Lung (tissue), 12 donors: ENCODE results near the gene MYPOP. TPM values are rescaled to one million over a fixed set of nuclear protein-coding genes. Genes with fewer than 3 reads are reported as not detected.

Experiments used
- ATAC-seq: fragments of 200-7000 bp; cut with Tn5 transposase; one replicate; pipeline ENCODE4 v1.9.1; 2020; ENCODE audit warnings: moderate number of reproducible peaks; ENCODE audit not compliant: insufficient read depth, low FRiP score
- DNase-seq, 3 donors: peaks; one replicate each; pipeline ENCODE4 v3.0.0-alpha.2; 2013 to 2017
- H3K27ac ChIP-seq, 2 donors: one replicate each; pipeline ENCODE4 v1.5.1; 2013; ENCODE audit warnings: mild to moderate bottlenecking in 2 of 2, moderate library complexity in 2 of 2, control low read depth in 1 of 2, inconsistent platforms in 1 of 2, low read depth in 1 of 2, low read length in 1 of 2
- H3K27me3 ChIP-seq, 3 donors: one replicate each; pipeline ENCODE4 v1.5.1; 2013; ENCODE audit warnings: low read length in 2 of 3; ENCODE audit not compliant: control insufficient read depth in 3 of 3, insufficient read depth in 3 of 3
- H3K36me3 ChIP-seq, 4 donors: one replicate each; pipeline ENCODE4 v1.5.1; 2013; ENCODE audit warnings: low read length in 4 of 4, mild to moderate bottlenecking in 1 of 4, moderate library complexity in 1 of 4; ENCODE audit not compliant: control insufficient read depth in 4 of 4, insufficient read depth in 4 of 4
- H3K4me1 ChIP-seq, 5 donors: one replicate each; pipeline ENCODE4 v1.5.1; 2013; ENCODE audit warnings: low read length in 5 of 5, mild to moderate bottlenecking in 2 of 5, moderate library complexity in 1 of 5; ENCODE audit not compliant: control insufficient read depth in 5 of 5, insufficient read depth in 5 of 5
- H3K4me3 ChIP-seq: one replicate; pipeline ENCODE4 v1.5.1; 2013; ENCODE audit warnings: mild to moderate bottlenecking, control low read depth, moderate library complexity
- H3K9ac ChIP-seq, 2 donors: one replicate each; pipeline ENCODE4 v1.5.1; 2013; ENCODE audit warnings: low read length in 2 of 2, control low read depth in 1 of 2; ENCODE audit not compliant: insufficient read depth in 1 of 2
- H3K9me3 ChIP-seq, 4 donors: one replicate each; pipeline ENCODE4 v1.5.1; 2013; ENCODE audit warnings: low read length in 3 of 4, mild to moderate bottlenecking in 1 of 4, moderate library complexity in 1 of 4; ENCODE audit not compliant: control insufficient read depth in 4 of 4, insufficient read depth in 3 of 4
- CTCF ChIP-seq: IDR thresholded peaks from 2 replicates; pipeline ENCODE4 v1.5.1; 2012; ENCODE audit warnings: mild to moderate bottlenecking; ENCODE audit errors: control extremely low read depth, extremely low read depth
- WGBS, 2 donors: extraction: QIAGEN DNeasy Blood & Tissue Kit; methylation state at CpG; one replicate each; pipeline ENCODE4 v1.1.7; 2013; 5-methylcytosine and 5-hydroxymethylcytosine counted together
- polyA plus RNA-seq, 2 donors: library from polyadenylated mRNA; stranded (reverse); fragments of 200-250 nt; gene quantifications; one replicate each; pipeline ENCODE4 v1.2.1, GENCODE V29; 2013
- total RNA-seq, 2 donors: library from RNA; depleted of rRNA in 1 of 2; stranded (reverse); fragments of >200 nt in 1 of 2; gene quantifications; one replicate each; pipeline ENCODE4 v1.2.1, GENCODE V29; 2014 to 2021
- donor health status: control.
- donor health status: control.
- donor health status: Bipolar disorder and iron deficiency.
- donor health status: healthy.
- donor health status: DM: yes; HTN: yes; CAD: no.

Gene MYPOP
- total and polyA plus RNA-seq, 4 donors, result 2.9 to 6.7 (median 4.5) TPM

GRCh38 chr19:45863840-45864628 lies 38.4 kb downstream of the MYPOP start, which contains the start of gene FOXA3:
FOXA3 (plus strand) TSS chr19:45864326; CDS start chr19:45864457, 131 bp downstream.
- WGBS, 2 donors, result 2 to 3% methylated on average over 64 to 71 of the region's 71 CpGs
- peak in 2 of 3 donors; percentile 19 to 28 for DNase-seq
- no peak within 1 kb of the TSS for H3K27ac ChIP-seq

GRCh38 chr19:45863335-45863839 lies 39.0 kb downstream of the MYPOP start:
- Histone ChIP-seq H3K27ac (no peak overlapping the region), H3K27me3 (peaks cover 0 to 26% (median 24%) of the 10 kb centered on the region in 3 donors), H3K9me3 (no peaks in the 10 kb centered on the region), H3K4me1 (peaks cover 0 to 6% (median 1%) of the 10 kb centered on the region in 5 donors), H3K9ac (no peak overlapping the region), H3K36me3 (peaks cover 0 to 13% (median 7%) of the 10 kb centered on the region in 4 donors), H3K4me3 (no peak overlapping the region)
- no peak for TF ChIP-seq CTCF
- ATAC-seq, result no peak
- WGBS, 2 donors, result 2 to 3% methylated on average over 22 of the region's 22 CpGs
- DNase-seq, result no peak

More at GRCh38 chr19:45863840-45864628, 38.4 kb downstream of the MYPOP start, which contains the start of gene FOXA3:
- peak; percentile 37 for ATAC-seq
- H3K27me3 ChIP-seq, result peaks cover 0 to 26% (median 24%) of the 10 kb centered on the region in 3 donors
- H3K4me3 ChIP-seq, result no peak within 1 kb of the TSS
- no peaks in the 10 kb centered on the region for H3K9me3 ChIP-seq
- H3K9ac ChIP-seq, result no peak within 1 kb of the TSS
- H3K4me1 ChIP-seq, result peaks cover 0 to 6% (median 1%) of the 10 kb centered on the region in 5 donors
- peak; percentile 30 for TF ChIP-seq CTCF
- peaks cover 0 to 11% (median 5%) of the 10 kb centered on the region in 4 donors for H3K36me3 ChIP-seq

GRCh38 chr19:45862564-45863334 lies 39.7 kb downstream of the MYPOP start, which contains the start of gene SYMPK:
SYMPK (minus strand) TSS chr19:45863147; CDS start chr19:45854495, 8,652 bp downstream.
- peaks cover 0 to 26% (median 24%) of the 10 kb centered on the region in 3 donors for H3K27me3 ChIP-seq
- H3K4me1 ChIP-seq, result peaks cover 0 to 6% (median 2%) of the 10 kb centered on the region in 5 donors
- peak within 1 kb of the TSS; percentile 89 to 93 for H3K27ac ChIP-seq
- ATAC-seq (peak; percentile 99), DNase-seq (peak; percentile 99 to 100 (median 99))
- H3K4me3 ChIP-seq, result peak within 1 kb of the TSS; percentile 82
- WGBS, 2 donors, result 0 to 1% methylated on average over 60 to 65 of the region's 65 CpGs
- H3K9me3 ChIP-seq, result no peaks in the 10 kb centered on the region
- peak within 1 kb of the TSS; percentile 59 to 74 for H3K9ac ChIP-seq
- TF ChIP-seq CTCF, result peak; percentile 4
- peaks cover 0 to 13% (median 9%) of the 10 kb centered on the region in 4 donors for H3K36me3 ChIP-seq
